Stimulated activated CD4-positive, alpha-beta T cell treated with anti-CD3 and anti-CD28 coated beads, Interleukin-15, amount 100 ng/mL, for 1 hour (primary cell): ENCODE data around the gene REC8.
"Not testable (repeated sequence)": the region's sequence is repeated elsewhere in the genome, so short reads cannot be mapped to it uniquely, and the experiment has no call there.

Experiments
- DNase-seq, 2 donors: peaks; one replicate each; pipeline ENCODE4 v3.0.0-alpha.2; 2020; ENCODE audit warnings: low read depth in 1 of 2, low spot score in 1 of 2

REC8 gene

GRCh38 chr14:24202538-24202937 is 30.7 kb downstream of the REC8 start:
- DNase-seq, result not testable (repeated sequence)

- DNase-seq, result not testable (repeated sequence)
Measured at GRCh38 chr14:24203249-24203886, 31.5 kb downstream of the REC8 start.

DNA sequence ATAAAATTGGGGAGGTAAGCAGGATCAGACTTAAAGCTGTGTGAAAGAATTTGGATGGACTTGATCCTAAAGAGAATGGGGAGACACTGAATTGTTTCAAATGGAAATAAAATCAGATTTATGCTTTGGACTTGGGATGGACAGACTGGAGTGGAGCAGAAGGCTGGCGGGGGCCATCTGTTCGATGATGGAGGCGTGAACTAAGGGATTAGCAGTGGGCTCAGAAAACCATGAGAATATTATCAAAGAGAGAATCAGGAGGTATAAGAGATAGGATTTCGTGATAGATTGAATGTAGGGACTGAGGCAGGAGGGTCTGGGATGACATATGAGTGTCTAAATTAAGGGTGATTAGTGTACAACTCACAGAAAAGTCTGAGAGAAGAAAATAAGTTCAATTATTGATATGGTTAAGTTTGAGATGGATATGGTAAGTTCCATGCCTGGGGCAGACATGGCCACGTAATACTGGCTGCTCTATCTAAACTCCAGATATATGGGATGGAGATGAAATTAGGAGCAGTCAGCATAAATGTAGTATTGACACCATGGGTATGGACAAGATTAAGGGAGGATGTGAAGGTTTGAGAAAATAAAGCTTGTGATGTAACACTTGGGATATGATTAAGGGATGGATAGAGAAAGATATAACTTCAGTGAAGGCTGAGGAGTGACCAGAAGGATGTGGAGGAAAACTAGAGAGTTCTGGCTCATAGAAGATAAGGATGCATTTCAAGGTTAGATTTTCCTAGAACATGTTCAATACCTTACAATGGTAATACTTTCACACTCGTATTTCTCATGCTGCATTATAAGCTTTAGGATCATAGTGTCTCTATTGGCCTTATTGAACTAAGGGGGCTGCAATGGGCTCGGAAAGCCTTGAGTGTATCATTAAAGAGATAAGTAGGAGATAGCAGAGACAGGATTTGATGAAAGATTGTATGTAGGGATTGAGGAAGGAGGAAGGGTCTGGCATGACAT is 32.6 kb downstream of the REC8 start:
- no peak for DNase-seq

GRCh38 chr14:24206260-24207103 is 34.6 kb downstream of the REC8 start:
- DNase-seq, result no peak

DNA sequence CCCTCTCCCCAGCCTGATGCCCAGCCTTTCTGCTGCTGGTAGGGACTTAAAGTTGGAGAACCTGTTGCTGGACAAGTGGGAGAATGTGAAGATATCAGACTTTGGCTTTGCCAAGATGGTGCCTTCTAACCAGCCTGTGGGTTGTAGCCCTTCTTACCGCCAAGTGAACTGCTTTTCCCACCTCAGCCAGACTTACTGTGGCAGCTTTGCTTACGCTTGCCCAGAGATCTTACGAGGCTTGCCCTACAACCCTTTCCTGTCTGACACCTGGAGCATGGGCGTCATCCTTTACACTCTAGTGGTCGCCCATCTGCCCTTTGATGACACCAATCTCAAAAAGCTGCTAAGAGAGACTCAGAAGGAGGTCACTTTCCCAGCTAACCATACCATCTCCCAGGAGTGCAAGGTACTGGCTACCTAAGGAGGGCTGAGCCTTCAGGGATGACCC is 35.2 kb downstream of the REC8 start:
- no peak for DNase-seq

- DNase-seq, result no peak
Measured at GRCh38 chr14:24207625-24208024, 35.7 kb downstream of the REC8 start.

DNA sequence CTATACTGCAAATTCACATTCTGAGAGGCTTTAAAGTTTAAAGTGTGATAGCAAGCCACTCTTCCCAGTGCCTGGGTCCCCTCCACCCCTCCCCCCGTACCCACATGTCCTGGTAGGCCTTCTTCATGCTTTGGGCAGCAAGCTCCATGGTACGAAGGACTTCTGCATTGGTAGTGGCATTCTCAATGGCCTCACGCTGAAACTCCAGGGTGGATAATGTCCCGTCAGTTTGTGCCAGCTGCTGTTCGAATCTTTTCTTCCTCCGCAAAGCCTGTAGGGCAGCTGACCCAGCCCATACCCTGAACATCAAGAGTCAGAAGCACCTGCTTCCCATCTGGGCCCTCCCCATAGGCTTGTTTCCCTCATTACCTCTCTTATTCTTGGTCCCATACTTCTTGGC is 39.4 kb downstream of the REC8 start:
- DNase-seq, result no peak

DNA sequence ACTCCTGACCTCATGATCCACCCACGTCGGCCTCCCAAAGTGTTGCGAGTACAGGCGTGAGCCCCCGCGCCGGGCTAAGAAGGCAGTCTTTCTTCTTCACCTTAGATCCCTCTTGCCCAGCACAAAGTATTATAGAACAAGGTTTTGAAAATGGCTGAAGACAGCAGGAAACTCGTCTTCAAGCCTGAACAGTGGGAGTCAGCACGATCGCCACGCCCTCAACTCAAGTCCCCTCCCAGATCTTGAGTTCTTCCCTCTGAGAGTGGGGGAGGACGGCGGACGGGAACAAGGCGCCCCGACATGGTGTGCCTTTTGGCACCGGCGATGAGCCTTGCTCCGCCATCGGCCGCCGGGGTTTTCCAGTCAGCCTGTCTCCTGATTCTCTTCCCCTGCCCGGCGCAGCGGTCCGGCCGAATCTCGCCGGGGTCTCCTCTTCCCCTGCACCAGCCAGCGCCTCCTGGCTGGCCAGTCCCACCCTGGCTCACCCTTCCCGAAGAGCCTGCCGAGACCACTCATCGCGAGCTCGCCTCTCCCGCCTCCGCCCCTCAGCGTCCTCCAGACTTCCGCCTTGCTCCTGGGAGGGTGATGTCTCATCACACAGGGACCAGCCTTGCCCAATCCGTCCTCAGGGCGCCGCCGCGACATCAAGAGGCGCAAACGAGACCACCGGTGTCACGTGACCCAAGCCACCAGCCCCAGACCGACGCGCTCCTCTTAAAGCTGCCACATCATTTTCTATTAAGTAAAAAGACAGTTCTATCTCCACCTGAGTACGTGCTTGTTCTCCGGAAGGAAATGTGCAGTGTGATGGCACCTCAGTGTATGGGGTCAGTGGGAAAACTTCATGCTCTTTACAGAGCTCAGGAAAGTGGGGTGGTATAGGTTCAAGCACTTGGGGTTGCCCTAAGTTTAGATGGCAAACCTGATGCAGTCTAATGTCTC is 41.3 kb downstream of the REC8 start, which contains the start of gene CHMP4A:
Gene CHMP4A (minus strand): TSS at position 565 of the 942 bp plus-strand sequence. CDS start 49 bp downstream, at position 516.
- DNase-seq, result peak; percentile 86 to 90

DNA sequence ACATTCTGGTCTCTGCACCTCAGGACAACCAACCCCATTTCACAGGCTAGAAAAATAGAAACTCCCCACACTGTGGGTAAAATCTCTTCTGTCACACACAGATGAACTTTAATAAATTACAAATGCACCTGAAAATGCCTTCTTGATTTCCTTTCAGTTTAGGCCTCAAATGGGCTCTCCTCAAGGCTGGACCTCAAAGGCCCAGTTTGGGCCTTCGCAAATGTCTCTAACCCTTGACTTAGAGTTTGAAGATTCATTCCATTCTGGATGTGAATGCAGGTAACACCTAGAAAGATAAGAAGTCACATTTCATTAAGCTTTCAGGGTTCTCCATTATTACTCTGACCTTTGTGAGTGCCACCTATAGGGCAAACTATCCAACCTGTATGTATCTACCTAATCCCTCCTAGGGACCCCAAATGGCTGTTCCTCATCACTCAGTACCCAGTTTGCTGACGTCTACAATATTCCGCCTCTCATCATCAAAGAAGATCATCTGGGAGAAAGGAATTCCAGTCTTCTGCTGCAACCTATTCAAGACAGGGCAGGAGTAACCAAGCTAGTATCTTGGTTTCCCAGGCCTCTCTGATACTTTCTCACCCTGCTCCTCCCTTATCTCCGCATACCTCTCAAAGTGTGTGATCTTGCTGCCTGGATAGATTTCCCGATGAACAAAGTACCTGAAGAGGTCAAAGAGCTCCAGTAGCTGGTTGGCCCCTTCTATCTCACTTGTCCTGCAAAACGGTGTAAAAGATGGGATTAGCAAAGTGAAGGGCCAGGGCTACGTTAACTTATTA is 42.2 kb downstream of the REC8 start:
- DNase-seq, result no peak

GRCh38 chr14:24215495-24216344 is 43.8 kb downstream of the REC8 start, which contains the start of gene MDP1:
MDP1 (minus strand) TSS chr14:24216066; CDS start chr14:24215955, 111 bp downstream.
- peak; percentile 75 to 76 for DNase-seq

GRCh38 chr14:24216345-24216699 is 44.4 kb downstream of the REC8 start:
- DNase-seq, result no peak

- DNase-seq, result not testable (repeated sequence)
Measured at GRCh38 chr14:24216876-24217275, 45.0 kb downstream of the REC8 start.

DNA sequence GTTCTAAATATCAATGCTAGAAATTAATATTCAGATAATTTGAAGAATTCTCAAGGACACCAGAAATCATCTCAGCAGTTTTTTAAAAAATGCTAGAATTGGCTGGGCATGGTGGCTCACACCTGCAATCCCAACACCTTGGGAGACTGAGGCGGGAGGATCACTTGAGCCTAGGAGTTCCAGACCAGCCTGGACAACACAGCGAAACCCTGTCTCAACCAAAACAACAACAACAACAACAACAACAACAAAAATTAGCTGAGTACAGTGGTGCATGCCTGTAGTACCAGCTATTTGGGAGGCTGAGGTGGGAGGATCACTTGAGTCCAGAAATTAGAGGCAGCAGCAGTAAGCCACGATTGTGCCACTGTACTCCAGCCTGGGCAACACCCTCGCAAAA is 47.2 kb downstream of the REC8 start:
- no peak for DNase-seq

DNA sequence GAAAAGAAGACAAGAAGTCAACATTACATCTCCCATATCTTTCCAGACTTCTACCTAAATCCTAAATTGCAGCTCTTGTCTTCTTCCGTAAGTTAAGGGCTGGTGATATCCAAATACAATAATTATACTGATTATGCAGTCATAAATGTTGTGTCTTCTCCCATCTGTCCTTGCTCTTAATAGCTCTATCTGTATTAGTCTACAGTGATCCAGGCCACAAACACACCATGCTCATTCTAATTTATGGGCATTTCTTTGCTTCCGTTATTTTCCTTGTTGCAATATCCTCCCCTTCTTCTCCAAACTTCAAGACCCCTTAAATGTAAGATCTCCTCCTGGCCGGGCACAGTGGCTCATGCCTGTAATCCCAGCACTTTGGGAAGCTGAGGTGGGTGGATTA is 47.6 kb downstream of the REC8 start:
- DNase-seq, result no peak

- not testable (repeated sequence) for DNase-seq
Measured at GRCh38 chr14:24222987-24223386, 51.1 kb downstream of the REC8 start.

DNA sequence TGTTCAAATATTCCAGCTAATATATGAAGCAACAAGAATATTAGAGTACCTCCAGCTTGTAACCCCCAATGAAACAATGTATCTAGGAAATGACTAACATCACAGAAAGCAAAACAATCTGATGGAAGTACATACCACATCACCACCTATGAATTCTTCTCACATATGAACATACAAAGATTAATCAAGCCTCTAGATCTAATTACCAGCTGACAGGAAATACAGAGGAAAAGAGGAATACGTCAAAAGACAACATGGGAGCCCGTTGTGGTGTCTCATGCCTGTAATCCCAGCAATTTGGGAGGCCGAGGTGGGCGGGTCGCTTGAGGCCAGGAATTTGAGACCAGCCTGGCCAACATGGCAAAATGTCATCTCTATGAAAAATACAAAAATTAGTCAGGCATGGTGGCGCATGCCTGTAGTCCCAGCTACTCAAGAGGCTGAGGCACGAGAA is 52.8 kb downstream of the REC8 start:
- DNase-seq, result no peak

- DNase-seq, result no peak
Measured at GRCh38 chr14:24226473-24226872, 54.6 kb downstream of the REC8 start.

DNA sequence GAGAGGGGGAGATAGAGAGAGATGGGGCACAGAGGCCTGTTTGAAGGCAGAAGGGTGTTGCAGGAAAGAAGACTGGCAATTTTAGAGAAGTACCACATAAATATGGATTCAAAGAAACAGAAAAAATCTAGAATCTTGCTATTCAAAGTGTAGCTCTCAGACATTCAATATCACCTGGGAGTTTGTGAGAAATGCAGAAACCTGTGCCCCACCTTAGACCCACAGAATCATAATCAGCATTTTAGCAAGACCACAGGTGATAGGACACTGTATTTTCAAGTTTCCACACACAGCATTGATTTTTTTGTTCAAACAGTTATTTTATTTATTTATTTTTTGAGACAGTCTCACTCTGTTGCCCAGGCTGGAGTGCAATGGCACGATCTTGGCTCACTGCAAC is 57.0 kb downstream of the REC8 start:
- DNase-seq, result no peak
